GM12878 (cell line): ENCODE data around the gene POU3F3. TPM values are rescaled to one million over a fixed set of nuclear protein-coding genes. Genes with fewer than 3 reads are reported as not detected.

Experiments used
- ATAC-seq: fragments of 200-7000 bp; cut with Tn5 transposase; 3 replicates; pipeline ENCODE4 v1.9.1; 2020; ENCODE audit warnings: mild to moderate bottlenecking, moderate library complexity
- BruUV-seq: library from RNA; stranded (reverse); fragments of 400-500 nt; replicated peaks from 2 replicates; lab custom pipeline; 2021; lab: Mats Ljungman, UMichigan
- CTCF ChIA-PET: fragments of 300-600 bp; sonication (Branson Sonifier 250); formaldehyde crosslinking; extraction: SDS; loops from one replicate; lab custom pipeline; 2021; ENCODE audit warnings: inconsistent platforms; lab: Yijun Ruan, JAX
- POLR2A ChIA-PET: fragments of 350-600 bp; formaldehyde crosslinking; extraction: SDS; loops from one replicate; lab custom pipeline; 2021; ENCODE audit warnings: inconsistent platforms; lab: Charles Lee
- RAD21 ChIA-PET: fragments of 300-600 bp; sonication (Branson Sonifier 250); formaldehyde crosslinking; loops from one replicate; lab custom pipeline; 2023; ENCODE audit warnings: antibody characterized with exemption; ENCODE audit not compliant: unreplicated experiment; lab: Charles Lee
- SMC1A ChIA-PET: fragments of 300-600 bp; sonication (Branson Sonifier 250); formaldehyde crosslinking; loops from one replicate; lab custom pipeline; 2023; ENCODE audit not compliant: unreplicated experiment, uncharacterized antibody; lab: Charles Lee
- DNase-seq: peaks from one replicate; pipeline ENCODE4 v3.0.0-alpha.2; 2011; ENCODE audit warnings: low read depth, low spot score
- FAIRE-seq: peaks from 3 replicates; lab custom pipeline; 2011; peaks lifted over from hg19 to GRCh38; lab: Jason Lieb, UNC
- H2AFZ ChIP-seq: 2 replicates; pipeline ENCODE4 v1.6.0; 2011; ENCODE audit warnings: low read depth, low read length, control low read depth; ENCODE audit not compliant: control insufficient read depth
- H3K27ac ChIP-seq: 2 replicates; pipeline ENCODE4 v1.5.1; 2011; ENCODE audit warnings: control low read depth; ENCODE audit not compliant: control insufficient read depth, insufficient read depth
- H3K27me3 ChIP-seq, 2 experiments: replicated peaks in 1 of 2; 2 replicates each; pipeline versions ENCODE4 v1.6.0 to v1.6.1; 2011; ENCODE audit warnings: low read length in 1 of 2; ENCODE audit not compliant: control insufficient read depth in 2 of 2, insufficient read depth in 2 of 2
- H3K36me3 ChIP-seq, 2 experiments: 2 replicates each; pipeline ENCODE4 v1.5.1; 2011; ENCODE audit warnings: low read length in 1 of 2; ENCODE audit not compliant: control insufficient read depth in 2 of 2, insufficient read depth in 2 of 2
- H3K4me1 ChIP-seq: 2 replicates; pipeline ENCODE4 v1.6.1; 2011; ENCODE audit warnings: mild to moderate bottlenecking, low read length, moderate library complexity, mixed read lengths; ENCODE audit not compliant: control insufficient read depth, insufficient read depth
- H3K4me2 ChIP-seq: 2 replicates; pipeline ENCODE4 v1.6.0; 2011; ENCODE audit warnings: control low read depth; ENCODE audit not compliant: control insufficient read depth, insufficient read depth
- H3K4me3 ChIP-seq: fragments of 200-600 bp; sonication (generic); 2 replicates; pipeline ENCODE4 v1.5.1; 2016
- H3K79me2 ChIP-seq: 2 replicates; pipeline ENCODE4 v1.6.0; 2011; ENCODE audit warnings: low read length; ENCODE audit not compliant: control insufficient read depth, insufficient read depth
- H3K9ac ChIP-seq: 2 replicates; pipeline ENCODE4 v1.8.0; 2011; ENCODE audit warnings: low read length, control low read depth, mixed read lengths; ENCODE audit not compliant: control insufficient read depth, insufficient read depth
- H3K9me3 ChIP-seq: replicated peaks from 3 replicates; pipeline ENCODE4 v1.5.1; 2011; ENCODE audit warnings: mild to moderate bottlenecking, low read length; ENCODE audit not compliant: control insufficient read depth, insufficient read depth
- H4K20me1 ChIP-seq: 2 replicates; pipeline ENCODE4 v1.6.0; 2011; ENCODE audit not compliant: control insufficient read depth, insufficient read depth
- BHLHE40 ChIP-seq, 2 experiments: fragments of 450-650 bp in 1 of 2; IDR thresholded peaks; 2 replicates each; pipeline ENCODE4 v1.6.1; 2011 to 2017; ENCODE audit warnings: low read depth in 2 of 2, borderline replicate concordance in 1 of 2, improper control_type of control experiment in 1 of 2, low read length in 1 of 2, mild to moderate bottlenecking in 1 of 2
- CHD1 ChIP-seq: IDR thresholded peaks from 2 replicates; pipeline ENCODE4 v1.6.1; 2012; ENCODE audit warnings: low read depth, low read length, improper control_type of control experiment
- EGR1 ChIP-seq, 2 experiments: IDR thresholded peaks; 1 replicate in 1 of 2; 2 replicates in 1 of 2; pipeline ENCODE4 v1.6.1; 2011 to 2012; ENCODE audit warnings: low read depth in 2 of 2, low read length in 2 of 2, borderline replicate concordance in 1 of 2, mild to moderate bottlenecking in 1 of 2, moderate library complexity in 1 of 2
- KDM1A ChIP-seq: fragments of 200-600 bp; sonication (generic); IDR thresholded peaks from 2 replicates; pipeline ENCODE4 v1.6.1; 2016; ENCODE audit warnings: borderline replicate concordance
- LARP7 ChIP-seq: fragments of 450-650 bp; IDR thresholded peaks from 2 replicates; pipeline ENCODE4 v1.6.1; 2017; ENCODE audit warnings: mild to moderate bottlenecking
- MTA2 ChIP-seq: fragments of 450-650 bp; IDR thresholded peaks from 2 replicates; pipeline ENCODE4 v1.6.1; 2016; ENCODE audit warnings: low read depth, mild to moderate bottlenecking, moderate library complexity
- NRF1 ChIP-seq: conservative IDR thresholded peaks from 2 replicates; pipeline ENCODE4 v1.6.1; 2011; ENCODE audit warnings: mild to moderate bottlenecking, low read depth, low read length, improper control_type of control experiment
- POLR2AphosphoS2 ChIP-seq: IDR thresholded peaks from 2 replicates; pipeline ENCODE4 v1.6.1; 2011; ENCODE audit warnings: low read depth, mild to moderate bottlenecking, low read length, improper control_type of control experiment, moderate library complexity
- RAD21 ChIP-seq: IDR thresholded peaks from 2 replicates; pipeline ENCODE4 v1.6.1; 2011; ENCODE audit warnings: mild to moderate bottlenecking, low read depth, low read length, moderate library complexity; ENCODE audit not compliant: insufficient read depth
- RAD51 ChIP-seq: fragments of 450-650 bp; IDR thresholded peaks from 2 replicates; pipeline ENCODE4 v1.6.1; 2016; ENCODE audit warnings: moderate library complexity, mild to moderate bottlenecking, inconsistent platforms
- SIN3A ChIP-seq: IDR thresholded peaks from 2 replicates; pipeline ENCODE4 v1.6.1; 2012; ENCODE audit warnings: low read depth, low read length, improper control_type of control experiment
- TAF1 ChIP-seq: IDR thresholded peaks from 2 replicates; pipeline ENCODE4 v1.6.1; 2011; ENCODE audit warnings: mild to moderate bottlenecking, low read depth, low read length, borderline replicate concordance
- TBL1XR1 ChIP-seq: IDR thresholded peaks from 2 replicates; pipeline ENCODE4 v1.6.1; 2012; ENCODE audit warnings: low read depth, low read length, improper control_type of control experiment
- TCF7 ChIP-seq: IDR thresholded peaks from 2 replicates; pipeline ENCODE4 v1.6.1; 2014; ENCODE audit warnings: antibody characterized with exemption, borderline replicate concordance
- WGBS: methylation state at CpG from one replicate; pipeline ENCODE4 v1.1.6; 2016; ENCODE audit warnings: low lambda C conversion rate; ENCODE audit not compliant: insufficient replicate concordance, insufficient coverage; ENCODE audit errors: missing lambda C conversion rate; 5-methylcytosine and 5-hydroxymethylcytosine counted together
- in situ Hi-C: fragments of 300-500 bp; cut with MboI; formaldehyde crosslinking; loops from 9 replicates; pipeline ENCODE4 v1.14.3; 2018; ENCODE audit warnings: mixed read lengths
- intact Hi-C: fragments of 100-400 bp; cut with micrococcal nuclease; formaldehyde crosslinking; loops from one replicate; pipeline ENCODE4 v1.14.2; 2022; ENCODE audit not compliant: unreplicated experiment
- polyA plus RNA-seq, 11 experiments: library from polyadenylated mRNA; depleted of rRNA in 4 of 11; unstranded in 6 of 11; stranded (reverse) in 5 of 11; fragments of >200 nt; fragmentation: Nextera tagmentation in 4 of 11; fragmentation: Illumina TruSeq in 1 of 11; extraction: Ambion mirVana in 4 of 11; extraction: Trizol in 1 of 11; gene quantifications; 1 replicate in 1 of 11; 2 replicates in 10 of 11; pipeline versions ENCODE4 v1.2.1 to v1.2.3, GENCODE V29; 2011 to 2016; ENCODE audit warnings: inconsistent platforms in 2 of 11, missing spikeins in 2 of 11, low read depth in 1 of 11
- total RNA-seq, 4 experiments: library from RNA; depleted of rRNA in 3 of 4; stranded (reverse); fragments of >200 nt in 3 of 4; fragmentation: Illumina TruSeq in 1 of 4; extraction: Trizol in 1 of 4; gene quantifications; 2 replicates each; pipeline versions ENCODE4 v1.2.1 to v1.2.3, GENCODE V29; 2013 to 2021
- TF ChIP-seq, protein P1 (sequence below): fragments of 450-650 bp; IDR thresholded peaks from 2 replicates; pipeline ENCODE4 v1.6.1; 2016; ENCODE audit warnings: mild to moderate bottlenecking
- TF ChIP-seq, protein P2 (sequence below): fragments of 450-650 bp; IDR thresholded peaks from 2 replicates; pipeline ENCODE4 v1.6.1; 2017; ENCODE audit warnings: mild to moderate bottlenecking, moderate library complexity

Gene POU3F3
- total and polyA plus RNA-seq, 10 of the 15 experiments (the other 5 are each of a cell fraction or from before 2014, with no cell fraction given): not detected

DNA sequence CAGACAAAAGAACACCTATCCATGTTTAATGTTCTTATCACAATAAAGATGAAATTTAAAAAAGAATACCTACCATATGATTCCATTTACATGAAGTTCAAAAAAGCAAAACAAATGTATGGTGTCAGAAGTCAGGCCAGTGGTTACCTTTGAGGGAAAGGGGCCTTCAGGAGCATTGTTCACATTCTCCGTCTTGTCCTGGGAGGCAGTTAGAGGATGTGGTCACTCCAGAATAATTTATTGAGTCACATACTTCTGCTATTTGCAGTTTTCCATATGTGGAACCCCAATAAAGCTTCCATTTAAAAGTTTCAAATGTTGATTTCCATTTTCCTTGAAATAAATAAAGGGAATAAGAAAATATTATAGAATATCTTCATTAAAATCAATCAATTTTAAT lies 41.6 kb upstream of the POU3F3 start:
- Histone ChIP-seq H3K27ac (no peak overlapping the region), H2AFZ (no peak overlapping the region), H3K4me2 (no peak overlapping the region), H3K9me3 (no peaks in the 10 kb centered on the region), H3K4me1 (no peaks in the 10 kb centered on the region), H3K9ac (no peak overlapping the region), H4K20me1 (no peaks in the 10 kb centered on the region), H3K4me3 (no peak overlapping the region), H3K79me2 (no peaks in the 10 kb centered on the region), H3K27me3 (no peaks in the 10 kb centered on the region), H3K36me3 (no peaks in the 10 kb centered on the region)
- ChIA-PET SMC1A (interaction anchor here (0.6 to 1.2 kb wide), 2 partner anchors 9 to 492 kb away, joined by 3 to 4 read pairs; no protein-coding TSS in a partner anchor), RAD21 (no interaction called here), CTCF (interaction anchor here (0.7 kb wide), 1 partner anchor 72 kb away, joined by 3 read pairs; no protein-coding TSS in a partner anchor), POLR2A (no interaction called here)
- DNase-seq (no peak), ATAC-seq (no peak), FAIRE-seq (no peak)
- BruUV-seq: no TSS peak
- in situ Hi-C loops: no loop called here
- no peak for TF ChIP-seq TCF7
- no peak for TF ChIP-seq RAD21
- no peak for TF ChIP-seq TAF1
- TF ChIP-seq KDM1A: no peak
- no peak for TF ChIP-seq NRF1
- no peak for TF ChIP-seq EGR1 (IDR thresholded peaks at IDR 0.05; ENCODE audit: borderline replicate concordance in 1 of 2, low read depth in 2 of 2, low read length in 2 of 2)
- TF ChIP-seq BHLHE40 (IDR thresholded peaks at IDR 0.05; ENCODE audit: borderline replicate concordance in 1 of 2, low read depth in 2 of 2, low read length in 1 of 2): no peak
- no peak for TF ChIP-seq LARP7
- no peak for TF ChIP-seq CHD1
- TF ChIP-seq SIN3A: no peak
- no peak for TF ChIP-seq POLR2AphosphoS2
- TF ChIP-seq, protein P1, sequence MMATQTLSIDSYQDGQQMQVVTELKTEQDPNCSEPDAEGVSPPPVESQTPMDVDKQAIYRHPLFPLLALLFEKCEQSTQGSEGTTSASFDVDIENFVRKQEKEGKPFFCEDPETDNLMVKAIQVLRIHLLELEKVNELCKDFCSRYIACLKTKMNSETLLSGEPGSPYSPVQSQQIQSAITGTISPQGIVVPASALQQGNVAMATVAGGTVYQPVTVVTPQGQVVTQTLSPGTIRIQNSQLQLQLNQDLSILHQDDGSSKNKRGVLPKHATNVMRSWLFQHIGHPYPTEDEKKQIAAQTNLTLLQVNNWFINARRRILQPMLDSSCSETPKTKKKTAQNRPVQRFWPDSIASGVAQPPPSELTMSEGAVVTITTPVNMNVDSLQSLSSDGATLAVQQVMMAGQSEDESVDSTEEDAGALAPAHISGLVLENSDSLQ: no peak
- no peak for TF ChIP-seq MTA2
- TF ChIP-seq, protein P2, sequence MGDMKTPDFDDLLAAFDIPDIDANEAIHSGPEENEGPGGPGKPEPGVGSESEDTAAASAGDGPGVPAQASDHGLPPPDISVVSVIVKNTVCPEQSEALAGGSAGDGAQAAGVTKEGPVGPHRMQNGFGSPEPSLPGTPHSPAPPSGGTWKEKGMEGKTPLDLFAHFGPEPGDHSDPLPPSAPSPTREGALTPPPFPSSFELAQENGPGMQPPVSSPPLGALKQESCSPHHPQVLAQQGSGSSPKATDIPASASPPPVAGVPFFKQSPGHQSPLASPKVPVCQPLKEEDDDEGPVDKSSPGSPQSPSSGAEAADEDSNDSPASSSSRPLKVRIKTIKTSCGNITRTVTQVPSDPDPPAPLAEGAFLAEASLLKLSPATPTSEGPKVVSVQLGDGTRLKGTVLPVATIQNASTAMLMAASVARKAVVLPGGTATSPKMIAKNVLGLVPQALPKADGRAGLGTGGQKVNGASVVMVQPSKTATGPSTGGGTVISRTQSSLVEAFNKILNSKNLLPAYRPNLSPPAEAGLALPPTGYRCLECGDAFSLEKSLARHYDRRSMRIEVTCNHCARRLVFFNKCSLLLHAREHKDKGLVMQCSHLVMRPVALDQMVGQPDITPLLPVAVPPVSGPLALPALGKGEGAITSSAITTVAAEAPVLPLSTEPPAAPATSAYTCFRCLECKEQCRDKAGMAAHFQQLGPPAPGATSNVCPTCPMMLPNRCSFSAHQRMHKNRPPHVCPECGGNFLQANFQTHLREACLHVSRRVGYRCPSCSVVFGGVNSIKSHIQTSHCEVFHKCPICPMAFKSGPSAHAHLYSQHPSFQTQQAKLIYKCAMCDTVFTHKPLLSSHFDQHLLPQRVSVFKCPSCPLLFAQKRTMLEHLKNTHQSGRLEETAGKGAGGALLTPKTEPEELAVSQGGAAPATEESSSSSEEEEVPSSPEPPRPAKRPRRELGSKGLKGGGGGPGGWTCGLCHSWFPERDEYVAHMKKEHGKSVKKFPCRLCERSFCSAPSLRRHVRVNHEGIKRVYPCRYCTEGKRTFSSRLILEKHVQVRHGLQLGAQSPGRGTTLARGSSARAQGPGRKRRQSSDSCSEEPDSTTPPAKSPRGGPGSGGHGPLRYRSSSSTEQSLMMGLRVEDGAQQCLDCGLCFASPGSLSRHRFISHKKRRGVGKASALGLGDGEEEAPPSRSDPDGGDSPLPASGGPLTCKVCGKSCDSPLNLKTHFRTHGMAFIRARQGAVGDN: no peak
- no peak for TF ChIP-seq RAD51
- TF ChIP-seq TBL1XR1: no peak
- intact Hi-C loops: no loop called here
- WGBS: 0% methylated on average over 1 of the region's 1 CpG
